Measurements from ENCODE around the gene GADL1.

GADL1 gene

DNA sequence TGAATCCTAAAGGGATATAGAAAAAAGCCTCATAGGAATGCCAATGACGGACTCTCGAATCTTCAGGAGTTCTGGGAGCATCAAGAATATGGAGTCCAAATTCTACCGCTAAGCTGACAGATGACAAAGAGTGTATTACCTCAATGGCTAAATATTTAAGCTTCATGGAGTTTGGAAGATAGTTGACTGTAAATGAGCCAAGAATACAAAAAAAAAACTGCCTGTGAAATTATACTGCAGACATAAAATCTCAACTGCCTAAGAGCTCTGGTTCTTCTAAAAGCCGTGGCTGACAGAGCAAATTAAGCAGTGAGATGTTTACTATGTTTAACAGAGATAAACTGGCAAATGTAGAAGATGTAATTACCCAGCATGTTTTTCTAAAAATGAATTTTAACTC lies 140.0 kb downstream of the GADL1 start:
- FAIRE-seq, result no peak

DNA sequence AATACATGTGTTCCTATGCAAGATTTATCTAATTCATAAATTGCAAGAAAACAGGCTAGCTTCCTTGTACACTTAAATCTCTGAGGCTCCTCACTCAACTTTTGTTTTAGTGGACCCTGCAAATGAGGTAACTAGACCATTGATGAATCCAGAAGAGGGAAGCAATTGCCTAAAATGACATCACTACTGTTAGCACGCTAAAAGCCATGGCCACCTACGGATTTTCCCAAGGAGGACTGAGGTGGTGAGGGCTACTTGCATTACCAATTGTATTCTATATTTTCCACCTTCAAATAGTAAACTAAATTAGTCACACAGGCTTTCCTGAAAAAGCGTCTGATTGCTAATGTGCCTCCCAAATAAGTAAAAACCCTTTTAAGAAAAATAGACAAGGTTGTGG lies 140.7 kb downstream of the GADL1 start:
- FAIRE-seq, result no peak

DNA sequence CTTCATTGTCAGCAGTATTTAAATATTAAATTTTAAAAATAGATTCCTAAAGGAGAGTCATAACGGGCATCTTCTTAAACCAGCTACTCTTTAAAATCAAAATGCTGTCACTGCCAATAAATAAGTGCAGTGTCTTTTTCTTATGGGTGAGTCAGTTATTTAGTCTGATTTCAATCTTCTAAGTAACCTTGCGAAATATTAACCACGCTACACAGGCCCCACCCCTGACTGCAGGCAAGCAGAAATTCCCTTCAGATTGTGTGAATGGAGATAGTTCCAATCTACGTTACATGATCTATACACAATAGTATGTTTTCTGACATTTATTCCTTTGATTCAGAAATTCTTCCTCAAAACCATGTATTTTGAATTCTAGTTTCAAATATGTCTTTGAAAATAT lies 141.5 kb downstream of the GADL1 start:
- no peak for FAIRE-seq

DNA sequence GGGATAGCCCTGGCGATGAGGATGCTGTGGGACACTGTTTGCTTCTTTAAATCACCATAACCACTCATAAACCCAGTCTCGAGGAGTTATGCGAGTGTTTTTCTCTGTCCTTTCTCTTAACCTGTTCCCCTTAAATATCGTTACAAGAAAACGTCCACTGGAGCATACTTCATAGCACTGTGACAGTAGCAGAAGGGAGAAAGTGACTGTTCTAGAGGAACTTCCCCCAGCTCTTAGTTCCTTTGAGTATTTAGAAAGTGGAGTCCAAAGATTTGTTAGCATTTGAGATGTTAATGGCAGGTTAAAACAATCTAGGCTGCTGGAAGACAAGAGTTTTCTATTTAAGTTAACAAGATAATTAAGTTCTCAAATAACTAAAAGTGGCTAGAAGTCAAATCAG lies 142.0 kb downstream of the GADL1 start:
- no peak for FAIRE-seq

DNA sequence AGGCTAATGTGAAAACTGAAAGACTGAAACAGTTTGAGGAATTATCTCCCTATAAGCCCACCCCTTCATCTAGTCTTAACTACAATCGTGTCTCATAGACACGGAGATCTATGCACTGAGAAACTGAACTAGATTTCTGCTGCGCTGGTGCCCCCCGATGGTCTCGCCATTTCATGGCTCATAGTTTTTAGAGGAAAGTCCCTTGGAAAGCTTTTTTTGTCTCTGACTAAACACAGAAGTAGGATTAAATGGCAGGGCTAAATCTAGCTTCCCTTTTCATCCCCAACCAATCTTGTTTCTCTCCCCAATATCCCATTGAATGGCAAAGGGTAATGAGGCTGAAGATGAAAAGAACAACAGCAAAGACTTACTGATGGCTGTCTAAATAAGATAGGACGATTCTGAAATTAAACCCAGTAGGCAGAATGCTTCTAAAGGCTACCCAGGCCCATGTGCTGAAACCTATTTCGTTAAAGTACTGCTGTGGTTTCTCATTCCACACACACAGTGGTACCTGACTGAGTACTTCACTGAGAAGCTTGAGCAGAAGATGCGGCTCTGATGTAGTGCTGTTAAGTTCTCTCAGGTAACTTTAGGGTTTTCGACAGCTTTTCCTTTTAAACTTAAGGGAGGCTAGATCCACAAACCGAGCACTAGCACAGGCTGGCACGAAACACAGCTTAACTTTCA lies 142.7 kb downstream of the GADL1 start:
- no peak for FAIRE-seq

DNA sequence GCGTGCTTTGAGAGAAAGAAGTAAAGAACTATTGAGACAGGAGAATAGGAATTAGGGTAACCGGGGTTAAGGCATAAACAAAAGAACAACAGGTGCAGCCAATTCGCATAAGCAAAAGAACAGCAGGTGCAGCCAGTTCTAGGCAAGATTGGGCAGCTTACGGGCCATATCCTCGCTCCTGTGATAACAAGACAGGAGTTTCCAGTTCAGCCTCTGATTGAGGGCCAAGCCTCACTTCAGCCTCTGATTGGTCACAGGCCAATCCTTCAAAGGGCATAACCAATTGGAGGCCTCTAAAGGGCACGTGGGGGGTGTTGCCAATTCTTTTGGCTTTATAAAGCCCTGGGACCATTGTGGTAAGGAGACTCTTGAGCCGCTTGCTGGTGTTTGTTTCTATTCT lies 143.5 kb downstream of the GADL1 start:
- no peak for FAIRE-seq

DNA sequence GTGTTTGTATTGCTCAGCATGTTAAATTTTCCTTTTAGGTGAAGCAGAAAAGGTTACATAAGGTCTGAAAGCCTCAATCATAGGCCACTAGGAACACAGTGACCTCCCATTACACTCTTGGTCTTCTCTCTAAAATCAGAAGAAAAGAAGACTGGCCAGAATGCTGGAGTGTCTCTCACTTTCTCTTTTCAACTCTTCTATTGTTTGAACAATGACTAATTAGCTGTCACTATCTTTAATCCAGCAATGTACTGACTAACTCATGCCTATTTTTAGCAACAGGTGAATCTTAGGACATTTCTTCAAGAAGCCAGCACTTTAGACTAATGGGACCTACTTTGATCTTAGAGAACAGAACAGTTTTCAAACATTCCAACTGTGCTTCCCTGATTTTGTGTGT lies 145.2 kb downstream of the GADL1 start:
- no peak for FAIRE-seq

DNA sequence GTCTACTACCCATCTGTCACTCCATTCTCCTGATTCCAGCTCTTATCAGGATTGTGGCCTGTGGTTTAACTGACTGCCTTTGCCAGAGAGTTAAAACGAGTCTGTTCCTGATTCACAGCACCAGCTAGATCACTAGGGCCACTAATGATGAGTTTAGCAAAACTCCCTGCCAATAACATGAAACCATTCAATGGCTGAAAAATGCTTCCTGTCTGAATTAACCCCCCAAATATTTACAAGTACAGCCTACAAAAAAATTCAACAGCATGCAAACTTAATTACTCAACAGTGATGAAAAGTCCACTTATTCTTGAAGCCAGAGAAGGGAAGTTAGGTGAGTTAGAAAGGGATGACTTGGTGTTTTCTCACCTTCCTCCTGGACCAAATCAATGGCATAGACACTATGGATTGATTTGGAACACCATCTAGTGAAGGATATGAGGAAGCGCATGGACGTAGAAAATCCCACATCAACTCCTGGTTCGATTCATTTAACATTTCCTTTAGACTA lies 146.6 kb downstream of the GADL1 start:
- FAIRE-seq, result no peak

DNA sequence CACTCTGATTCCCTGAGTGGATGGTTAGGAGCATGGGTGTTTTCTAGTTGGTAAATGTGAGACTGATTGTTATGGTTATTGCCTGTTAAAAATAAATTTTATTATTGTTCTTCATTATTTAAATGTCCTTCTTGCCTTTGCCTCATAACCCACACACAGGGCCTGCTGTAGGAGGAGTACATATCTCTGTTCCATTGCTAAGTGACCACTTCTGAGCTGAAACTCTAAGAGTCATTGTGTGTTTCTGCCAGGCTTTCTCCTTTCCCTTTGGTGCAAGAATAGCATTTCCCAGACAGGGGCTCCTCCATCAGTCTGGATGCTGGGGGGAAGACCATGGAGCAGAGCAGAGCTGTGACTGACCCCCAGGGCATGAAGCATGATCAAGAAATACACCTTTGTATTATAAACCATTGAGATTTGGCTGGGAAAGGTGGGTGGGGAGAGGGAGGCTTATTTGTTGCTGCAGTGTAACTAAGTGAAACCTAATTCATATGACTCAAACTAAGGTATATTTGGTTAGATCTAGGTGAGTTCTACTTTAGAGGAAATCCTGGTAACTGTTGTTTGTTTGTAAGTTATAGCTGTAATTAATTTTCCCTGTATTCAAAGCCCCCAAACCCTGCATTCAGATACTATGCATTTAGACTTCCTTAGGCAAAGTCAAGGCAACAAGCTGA lies 150.7 kb downstream of the GADL1 start:
- FAIRE-seq, result no peak

DNA sequence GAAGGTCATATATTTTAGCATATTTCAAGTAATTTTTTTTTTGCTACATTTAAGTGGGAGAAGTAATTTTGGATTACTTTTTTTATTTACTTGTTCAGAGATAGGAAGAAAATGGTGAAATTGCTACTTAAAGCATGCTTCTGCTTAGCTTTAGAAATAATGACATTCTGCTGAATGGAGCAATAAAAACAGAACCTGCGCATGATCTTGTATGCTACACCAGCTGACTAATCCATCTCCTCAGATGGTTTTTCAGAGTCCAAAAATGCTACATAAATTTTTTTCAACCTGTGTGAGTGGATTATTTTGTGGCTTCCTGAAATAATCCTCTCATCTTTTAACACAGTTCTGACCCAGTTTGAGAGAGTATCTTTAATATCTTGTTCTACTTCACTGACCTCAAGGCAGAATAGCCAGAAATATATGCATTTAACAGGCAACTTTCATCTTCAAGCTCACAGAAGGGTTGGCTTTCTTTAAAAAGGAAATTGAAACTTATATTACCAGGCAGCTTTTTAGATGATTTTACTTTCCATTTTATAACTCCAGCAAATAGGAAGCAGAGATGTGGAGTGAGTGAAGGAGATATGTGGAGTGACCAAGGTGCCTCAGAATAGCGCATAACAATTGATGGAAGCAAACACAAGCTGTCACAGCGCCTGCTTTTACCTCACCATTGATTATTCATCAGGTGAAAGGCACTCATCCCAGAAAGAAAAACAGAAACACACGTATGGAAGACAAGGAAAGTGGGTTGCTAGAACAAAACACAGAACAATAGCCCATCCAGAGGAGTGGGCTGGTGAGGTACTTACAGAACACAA lies 151.5 kb downstream of the GADL1 start:
- FAIRE-seq, result no peak

DNA sequence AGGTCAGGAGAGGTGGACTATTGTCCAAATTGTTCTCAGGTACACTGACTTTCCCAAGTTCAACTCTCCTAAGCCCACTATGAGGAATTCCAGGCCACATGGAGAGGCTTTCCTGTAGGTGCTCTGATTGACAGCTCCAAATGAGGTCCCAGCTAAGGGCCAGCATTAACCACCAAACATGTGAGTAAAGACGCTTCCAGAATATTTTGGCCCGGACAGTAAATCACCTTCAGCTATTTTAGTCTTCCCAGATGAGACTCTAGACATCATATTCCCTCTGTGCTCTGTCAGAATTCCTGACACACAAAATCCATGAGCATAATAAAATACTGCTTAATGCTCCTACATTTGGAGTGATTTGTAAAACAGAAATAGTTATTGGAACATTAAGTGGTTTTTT lies 152.6 kb downstream of the GADL1 start:
- no peak for FAIRE-seq

DNA sequence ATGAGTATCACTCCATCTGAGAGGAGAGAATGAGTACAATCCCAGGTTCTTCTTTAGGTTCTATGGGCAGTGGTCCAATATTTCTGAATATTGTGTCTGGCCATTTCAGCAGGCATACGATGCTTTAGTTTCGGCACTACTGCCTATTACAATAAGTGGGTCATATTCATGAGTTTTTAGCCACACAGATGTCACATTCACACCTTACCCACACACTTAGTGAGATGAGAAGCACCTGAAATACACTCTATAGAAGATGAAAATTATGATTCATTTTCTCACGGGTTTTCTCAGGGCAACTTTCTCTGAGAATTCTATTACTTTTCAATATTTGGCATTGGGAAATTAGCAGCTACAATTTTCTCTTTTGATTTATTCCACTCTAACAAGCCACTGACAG lies 155.9 kb downstream of the GADL1 start:
- no peak for FAIRE-seq

DNA sequence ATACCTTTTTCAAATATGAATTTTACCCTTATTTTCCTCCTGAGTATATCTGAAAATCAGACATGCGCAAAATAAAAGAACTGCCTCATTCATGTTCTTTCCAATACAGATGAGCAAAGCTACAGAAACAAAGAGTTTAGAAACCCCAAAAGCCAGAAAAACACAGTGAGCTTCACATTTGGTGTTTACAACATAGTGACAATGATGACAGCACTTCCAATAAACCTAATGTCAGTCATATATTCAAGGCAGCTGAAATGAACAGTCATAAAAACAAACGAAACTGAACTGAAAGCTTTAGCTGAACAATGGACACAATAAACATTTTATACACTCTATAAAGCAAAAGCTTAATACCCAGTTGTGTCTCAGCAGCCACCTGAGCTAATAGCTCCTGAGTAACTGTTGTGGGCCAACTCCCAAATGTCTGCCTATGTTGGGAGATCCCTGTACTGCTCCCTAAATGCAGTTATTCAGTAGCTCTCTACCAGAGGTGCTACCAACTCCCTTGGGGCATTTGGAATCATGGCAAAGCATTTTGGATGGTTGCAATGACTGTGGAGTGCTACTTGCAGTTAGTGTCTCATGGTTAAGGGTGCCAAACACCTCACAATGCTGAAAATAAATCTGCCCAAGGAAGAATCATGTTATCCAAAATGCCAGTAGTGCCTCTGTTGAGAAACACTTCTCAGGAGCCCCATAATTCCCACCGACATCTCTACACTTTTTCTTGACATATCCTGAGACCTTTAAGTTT lies 156.5 kb downstream of the GADL1 start:
- no peak for FAIRE-seq

DNA sequence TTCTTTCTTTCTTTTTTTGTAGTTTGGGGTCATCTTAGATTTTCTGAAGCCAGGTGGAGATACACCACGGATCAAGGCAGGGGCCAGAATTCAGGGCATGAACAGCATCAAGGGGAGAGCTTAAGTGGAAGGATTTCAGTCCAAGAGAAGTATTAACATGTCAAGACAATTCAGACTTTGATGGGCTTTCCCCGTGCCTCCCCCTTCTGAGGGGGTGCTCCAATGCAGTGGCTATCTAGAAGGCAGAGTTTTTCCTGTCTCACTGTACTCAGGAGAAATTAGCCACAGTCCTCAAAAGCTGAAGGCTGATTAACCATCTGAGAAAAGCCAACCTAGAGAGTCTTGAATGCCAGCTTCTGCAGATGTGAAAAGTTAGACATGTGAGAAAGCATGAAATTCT lies 160.8 kb downstream of the GADL1 start:
- FAIRE-seq, result no peak

DNA sequence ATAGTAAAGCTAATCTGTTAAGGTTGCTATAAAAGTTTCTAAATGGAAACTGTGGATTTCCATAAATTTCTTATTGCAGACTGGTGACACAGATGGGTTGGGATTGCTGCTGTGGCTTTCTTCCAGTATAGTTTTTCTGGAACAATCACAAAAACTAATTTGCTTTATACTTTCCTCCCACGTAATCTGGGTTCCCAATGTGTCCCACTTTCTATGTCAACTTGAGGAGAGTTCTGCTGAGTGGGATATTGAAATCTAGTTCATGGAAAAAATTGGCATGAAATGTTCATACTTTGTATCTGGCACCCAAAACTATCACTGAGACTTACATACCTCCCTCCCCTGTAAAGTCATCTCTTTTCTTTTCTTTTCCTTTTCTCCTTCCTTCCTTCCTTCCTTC lies 161.3 kb downstream of the GADL1 start:
- FAIRE-seq, result no peak

DNA sequence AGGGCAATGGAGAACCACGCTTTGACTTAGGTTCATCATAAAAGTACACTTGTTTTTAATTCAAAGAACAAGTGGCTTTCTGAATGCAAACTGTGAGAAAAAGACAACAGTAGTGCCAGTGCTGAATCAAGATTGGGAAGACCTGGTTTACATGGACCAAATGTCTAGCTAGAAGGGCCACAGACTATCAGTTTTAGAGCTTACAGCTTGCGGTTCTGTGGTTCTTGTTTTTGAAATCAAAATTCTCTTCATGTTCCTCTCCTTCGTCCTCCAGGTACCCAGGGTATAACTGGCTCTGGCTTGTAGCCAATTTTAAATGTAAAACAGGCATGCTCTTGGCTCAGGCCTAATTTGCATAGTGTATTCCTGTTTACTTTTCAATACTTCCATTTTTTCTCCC lies 163.5 kb downstream of the GADL1 start:
- no peak for FAIRE-seq

DNA sequence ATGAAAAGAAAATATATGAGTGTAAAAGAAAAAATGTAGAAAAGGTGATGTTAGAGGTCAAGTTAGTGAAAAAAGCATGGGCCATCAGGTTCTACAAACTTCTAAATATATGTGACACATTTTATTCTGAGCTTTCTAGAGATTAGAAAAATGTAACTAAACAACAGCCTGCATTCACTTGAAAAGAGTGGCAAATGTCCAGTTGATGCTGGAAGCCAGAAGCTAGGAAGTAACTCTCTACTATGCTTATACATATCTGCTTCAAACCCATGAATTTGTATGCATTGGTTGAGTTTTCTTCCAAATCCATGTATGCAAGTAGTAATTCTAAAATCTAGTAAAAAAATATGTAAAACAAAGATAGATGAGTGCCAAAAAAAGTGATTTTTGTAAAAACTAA lies 164.5 kb downstream of the GADL1 start:
- no peak for FAIRE-seq

DNA sequence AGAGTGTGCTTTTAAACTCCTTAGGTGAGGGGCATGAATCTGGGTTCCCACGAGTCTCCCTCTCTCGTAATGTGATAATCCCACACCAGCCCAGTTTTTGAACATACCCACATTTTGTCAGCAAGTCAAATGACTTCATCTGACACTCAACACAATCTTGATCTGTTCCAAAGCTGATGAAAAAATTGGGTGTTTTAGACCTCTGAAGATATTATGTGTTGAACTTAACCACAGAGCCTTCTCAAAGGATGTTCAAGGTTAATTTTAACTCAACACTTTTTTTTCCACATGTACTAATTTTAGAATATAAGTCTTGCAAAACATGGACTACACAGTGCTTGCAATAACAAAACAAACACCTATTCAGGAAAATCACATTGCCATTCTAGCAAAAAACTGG lies 164.9 kb downstream of the GADL1 start:
- FAIRE-seq, result no peak

DNA sequence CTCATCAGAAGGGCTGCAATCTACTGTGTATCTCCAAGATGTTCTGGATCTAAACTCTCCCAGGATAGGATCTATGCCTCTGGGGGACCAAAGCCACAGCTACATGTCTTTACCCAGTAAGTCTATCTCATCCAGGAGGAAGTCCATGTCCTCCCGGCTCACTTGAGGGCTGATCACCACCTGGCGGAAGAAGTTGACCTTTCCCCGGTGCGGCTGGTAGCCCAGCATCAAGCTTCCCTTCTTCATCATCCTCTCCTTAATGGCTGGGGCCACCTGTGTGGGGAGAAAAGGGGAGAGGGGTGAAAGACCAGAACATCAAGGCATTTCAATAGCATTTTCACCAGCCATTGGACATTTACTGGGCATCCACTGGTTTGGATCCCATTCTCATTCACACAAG lies 166.3 kb downstream of the GADL1 start:
- no peak for FAIRE-seq

DNA sequence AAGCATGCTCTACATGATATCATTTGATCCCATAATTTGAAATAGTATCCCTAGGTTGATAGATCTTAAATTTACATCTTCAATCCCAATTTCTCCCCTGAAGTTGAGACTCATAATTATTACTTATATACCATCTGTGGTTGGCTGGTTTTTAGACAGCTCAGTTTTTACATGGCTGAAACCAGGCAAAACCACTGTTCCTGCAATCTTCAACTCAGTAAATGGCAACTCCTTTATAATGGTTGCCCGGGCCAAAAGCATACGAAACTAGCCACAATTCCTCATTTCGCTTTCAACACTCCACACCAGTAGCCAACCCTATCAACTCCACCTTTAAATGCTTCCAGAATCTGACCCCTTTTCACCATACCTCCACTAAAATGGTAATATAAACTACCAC lies 169.6 kb downstream of the GADL1 start:
- no peak for FAIRE-seq

DNA sequence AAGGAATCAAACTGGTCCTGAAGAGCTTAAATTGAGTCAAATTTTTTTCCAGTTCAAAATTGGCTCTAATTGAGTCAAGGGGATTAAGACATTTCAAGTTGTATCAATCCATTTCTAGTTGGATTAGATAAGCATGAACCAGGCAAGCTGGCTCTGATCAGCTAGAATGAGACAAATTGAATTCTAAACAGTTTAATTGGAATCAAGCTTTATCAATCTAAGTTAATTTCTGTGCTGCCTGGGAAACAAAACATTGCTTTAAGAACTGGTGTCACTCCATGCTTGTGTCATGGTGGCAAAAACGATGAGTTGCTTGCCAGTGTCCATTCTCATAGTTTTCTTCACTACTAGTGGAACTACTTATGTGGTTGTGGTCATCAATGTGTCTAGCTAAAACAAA lies 171.2 kb downstream of the GADL1 start:
- FAIRE-seq, result no peak

DNA sequence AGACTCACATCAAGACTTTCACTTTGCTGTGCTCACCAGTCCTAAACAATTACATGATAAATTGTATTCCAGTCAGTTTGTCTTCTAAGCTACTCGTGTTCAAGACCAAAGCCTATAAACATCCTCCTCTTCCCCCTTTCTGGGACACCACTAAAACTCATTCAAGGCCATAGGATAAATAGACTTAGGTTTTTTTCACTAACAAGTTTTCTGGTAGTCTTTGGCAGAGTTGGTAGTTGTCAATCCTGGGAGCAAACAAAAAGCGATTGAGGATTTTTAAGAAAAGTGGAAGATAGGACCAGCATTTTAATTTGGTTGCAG lies 173.2 kb downstream of the GADL1 start:
- no peak for FAIRE-seq

DNA sequence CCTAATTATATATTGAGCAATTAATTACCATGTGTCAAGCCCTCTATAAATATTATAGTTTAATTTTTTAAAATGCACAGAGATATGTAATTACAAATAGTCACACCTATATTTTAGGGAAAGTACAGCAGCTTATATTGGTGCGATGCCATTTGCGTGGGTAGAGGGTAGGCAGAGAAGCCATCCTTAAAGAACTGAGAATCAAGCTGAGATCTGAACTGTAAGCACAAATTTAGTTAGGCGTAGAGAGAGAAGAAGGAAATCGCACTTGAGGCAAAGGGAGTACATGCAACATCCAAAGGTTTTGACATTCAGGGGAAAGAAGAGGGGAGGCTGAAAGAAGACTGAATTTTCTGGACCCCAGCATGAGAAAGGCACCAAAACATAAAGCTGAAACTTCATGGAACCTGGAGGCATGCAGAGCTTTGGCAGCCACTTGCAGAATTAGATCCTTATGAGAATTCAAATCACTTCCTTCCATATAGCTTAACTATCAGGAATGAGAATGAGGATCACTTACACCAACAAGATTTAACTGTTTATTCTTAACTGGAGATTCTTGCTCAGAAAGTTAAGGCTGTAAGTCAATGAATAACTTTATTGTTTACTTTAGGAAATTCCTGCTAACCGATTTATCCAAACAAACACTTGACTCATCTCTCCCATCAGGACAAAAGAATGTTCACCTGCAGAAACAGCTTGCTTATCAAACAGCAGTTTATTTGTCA lies 173.7 kb downstream of the GADL1 start:
- FAIRE-seq, result no peak
